ENCODE data around the gene ZNF362.

GRCh38 chr1:33312413-33312749, 56.1 kb downstream of the ZNF362 start:
- TF ChIP-seq CTCF (IDR thresholded peaks at IDR 0.05) (no peak), POLR2AphosphoS5 (IDR thresholded peaks at IDR 0.05) (no peak)
